WERI-Rb-1 (cell line): ENCODE data around the gene PATZ1.
"Not testable (repeated sequence)": the region's sequence is repeated elsewhere in the genome, so short reads cannot be mapped to it uniquely, and the experiment has no call there.

Source experiments
- DNase-seq: peaks from one replicate; pipeline ENCODE4 v3.0.0-alpha.2; 2020
- H3K27ac ChIP-seq: fragments of 250-450 bp; sonication (Bioruptor Pico); 2 replicates; pipeline ENCODE4 v1.5.1; 2020; ENCODE audit warnings: mild to moderate bottlenecking, moderate library complexity
- H3K27me3 ChIP-seq: fragments of 250-450 bp; sonication (Bioruptor Pico); 2 replicates; pipeline ENCODE4 v1.5.1; 2021; ENCODE audit warnings: mild to moderate bottlenecking, low read depth, moderate library complexity; ENCODE audit not compliant: insufficient read depth, severe bottlenecking
- H3K36me3 ChIP-seq: fragments of 250-450 bp; sonication (Bioruptor Pico); 2 replicates; pipeline ENCODE4 v1.5.1; 2020; ENCODE audit warnings: mild to moderate bottlenecking, moderate library complexity
- H3K4me3 ChIP-seq: 2 replicates; pipeline ENCODE4 v1.5.1; 2011; ENCODE audit warnings: low read depth, mild to moderate bottlenecking, control low read depth, low read length
- H3K9me3 ChIP-seq: fragments of 250-450 bp; sonication (Bioruptor Pico); 2 replicates; pipeline ENCODE4 v1.5.1; 2021; ENCODE audit warnings: mild to moderate bottlenecking, moderate library complexity; ENCODE audit not compliant: severe bottlenecking
- CTCF ChIP-seq: IDR thresholded peaks from 2 replicates; pipeline ENCODE4 v1.5.1; 2011; ENCODE audit warnings: low read depth, mild to moderate bottlenecking, control low read depth, inconsistent platforms, low read length

The PATZ1 gene

GRCh38 chr22:31327806-31328543 is 18.2 kb downstream of the PATZ1 start:
- no peak overlapping the region for H3K4me3 ChIP-seq
- TF ChIP-seq CTCF, result no peak
- peaks cover 91% of the 10 kb centered on the region for H3K36me3 ChIP-seq
- no peaks in the 10 kb centered on the region for H3K27me3 ChIP-seq
- DNase-seq, result no peak
- no peaks in the 10 kb centered on the region for H3K9me3 ChIP-seq
- H3K27ac ChIP-seq, result no peak overlapping the region

GRCh38 chr22:31326877-31327276 is 19.3 kb downstream of the PATZ1 start:
- Histone ChIP-seq H3K27ac (no peak overlapping the region), H3K9me3 (no peaks in the 10 kb centered on the region), H3K36me3 (peaks cover 80% of the 10 kb centered on the region), H3K4me3 (no peak overlapping the region), H3K27me3 (no peaks in the 10 kb centered on the region)
- DNase-seq, result no peak
- no peak for TF ChIP-seq CTCF

GRCh38 chr22:31323578-31324550 is 22.3 kb downstream of the PATZ1 start:
- TF ChIP-seq CTCF, result no peak
- Histone ChIP-seq H3K27me3 (no peaks in the 10 kb centered on the region), H3K9me3 (no peaks in the 10 kb centered on the region), H3K36me3 (peaks cover 52% of the 10 kb centered on the region), H3K4me3 (no peak overlapping the region), H3K27ac (no peak overlapping the region)
- DNase-seq, result no peak

GRCh38 chr22:31321421-31321820 is 24.7 kb downstream of the PATZ1 start:
- Histone ChIP-seq H3K9me3 (no peaks in the 10 kb centered on the region), H3K27me3 (no peaks in the 10 kb centered on the region), H3K36me3 (peaks cover 27% of the 10 kb centered on the region), H3K4me3 (no peak overlapping the region), H3K27ac (no peak overlapping the region)
- TF ChIP-seq CTCF, result no peak
- DNase-seq, result no peak

GRCh38 chr22:31314220-31314619 is 31.9 kb downstream of the PATZ1 start:
- H3K27me3 ChIP-seq, H3K36me3 ChIP-seq, H3K27ac ChIP-seq, DNase-seq, H3K4me3 ChIP-seq, H3K9me3 ChIP-seq: not testable (repeated sequence)
